NCI-H460 (cell line): ENCODE measurements around the gene MEA1. TPM values are rescaled to one million over a fixed set of nuclear protein-coding genes. Genes with fewer than 3 reads are reported as not detected.

Source experiments
- DNase-seq: peaks from one replicate; pipeline ENCODE4 v3.0.0-alpha.2; 2016; ENCODE audit warnings: low read depth; ENCODE audit errors: extremely low read depth
- total RNA-seq: library from RNA; depleted of rRNA; stranded (reverse); fragments of >200 nt; shearing (Covaris generic); gene quantifications from 2 replicates; pipeline ENCODE4 v1.2.3, GENCODE V29; 2014; rRNA removed

The MEA1 gene
- total RNA-seq, 1 experiment from 2014 or later, result 38.0 TPM

GRCh38 chr6:42978487-42978838 is 35.3 kb downstream of the MEA1 start:
- DNase-seq, result no peak

- DNase-seq, result no peak
These were observed 38.7 kb downstream of the MEA1 start for GRCh38 chr6:42974919-42975505.

DNA sequence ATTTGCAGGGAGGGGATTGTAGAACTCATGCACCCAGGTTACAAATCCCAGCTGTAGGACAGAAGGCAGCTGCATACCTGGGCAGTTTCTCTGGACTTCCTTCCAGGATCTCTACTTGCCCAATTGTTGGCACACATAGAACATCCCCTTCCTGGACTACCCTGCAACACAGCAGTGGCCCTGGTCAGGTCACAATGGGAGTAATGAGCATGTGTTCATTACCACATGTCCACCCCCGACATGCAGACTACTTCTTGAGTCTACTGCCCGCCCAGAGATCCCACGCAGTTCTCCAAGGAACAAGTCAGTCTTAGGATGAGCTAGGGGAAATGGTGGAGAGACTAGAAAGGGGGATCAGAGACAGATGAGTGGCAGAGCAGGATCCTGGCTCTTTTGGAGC is 39.8 kb downstream of the MEA1 start:
- no peak for DNase-seq

- no peak for DNase-seq
These were observed 41.9 kb downstream of the MEA1 start for GRCh38 chr6:42971746-42972327.

DNA sequence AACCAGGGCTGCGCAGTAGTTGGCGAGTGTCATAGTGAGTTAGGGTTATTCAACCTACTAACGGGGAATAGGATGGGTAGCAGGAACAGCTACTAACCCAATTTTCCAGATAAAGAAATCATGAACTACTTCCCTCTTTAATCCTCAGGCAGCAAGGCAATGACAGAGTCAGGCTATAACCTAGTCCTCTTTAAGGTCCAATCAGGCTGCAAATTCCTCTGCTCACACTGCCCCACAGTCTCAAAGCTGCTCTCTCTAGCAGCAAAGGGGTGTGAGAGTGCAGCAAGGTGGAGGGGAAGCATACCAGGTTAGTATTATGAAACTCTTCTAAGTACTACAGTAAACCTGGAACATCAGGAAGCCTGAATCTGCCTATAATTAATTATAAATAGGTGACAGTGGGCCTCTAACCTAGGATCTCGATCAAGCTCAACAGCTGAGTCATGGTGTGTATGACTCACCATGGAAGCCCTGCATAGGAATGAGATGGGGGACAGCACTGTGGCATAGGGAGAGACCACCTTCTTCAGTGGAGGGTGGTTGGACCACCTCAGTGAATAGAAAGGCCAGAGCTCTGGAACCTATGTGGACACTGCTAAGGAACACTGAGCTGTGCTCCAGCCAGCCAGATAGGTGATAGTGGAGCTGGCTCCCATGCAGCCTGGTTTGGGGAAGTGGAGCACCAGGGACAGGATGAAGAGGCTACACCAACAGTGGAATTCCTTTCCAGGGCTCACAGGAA is 42.7 kb downstream of the MEA1 start:
- no peak for DNase-seq

GRCh38 chr6:42969934-42970333 is 43.8 kb downstream of the MEA1 start:
- no peak for DNase-seq

GRCh38 chr6:42969431-42969830 is 44.3 kb downstream of the MEA1 start:
- DNase-seq, result no peak

DNA sequence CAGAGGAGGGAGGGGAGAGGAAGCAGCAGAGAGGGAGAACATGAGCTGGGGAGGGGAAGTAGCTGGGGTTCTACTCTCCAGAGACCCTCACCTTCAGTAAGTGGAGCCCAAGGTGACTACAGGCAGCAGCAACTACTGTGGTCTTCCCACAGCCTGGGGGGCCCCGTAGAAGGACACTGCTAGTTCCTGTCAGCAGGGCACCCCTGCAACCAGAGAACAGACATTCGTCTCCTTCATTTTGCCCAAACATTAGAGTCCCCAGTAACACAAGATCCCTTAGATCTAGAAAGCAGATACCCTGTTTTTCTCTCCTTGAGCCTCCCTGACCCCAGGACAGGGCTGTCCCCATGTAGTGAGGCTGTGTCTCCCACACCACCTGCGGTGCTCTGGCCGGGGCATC is 45.0 kb downstream of the MEA1 start:
- no peak for DNase-seq

- no peak for DNase-seq
These were observed 45.5 kb downstream of the MEA1 start for GRCh38 chr6:42968126-42968701.

DNA sequence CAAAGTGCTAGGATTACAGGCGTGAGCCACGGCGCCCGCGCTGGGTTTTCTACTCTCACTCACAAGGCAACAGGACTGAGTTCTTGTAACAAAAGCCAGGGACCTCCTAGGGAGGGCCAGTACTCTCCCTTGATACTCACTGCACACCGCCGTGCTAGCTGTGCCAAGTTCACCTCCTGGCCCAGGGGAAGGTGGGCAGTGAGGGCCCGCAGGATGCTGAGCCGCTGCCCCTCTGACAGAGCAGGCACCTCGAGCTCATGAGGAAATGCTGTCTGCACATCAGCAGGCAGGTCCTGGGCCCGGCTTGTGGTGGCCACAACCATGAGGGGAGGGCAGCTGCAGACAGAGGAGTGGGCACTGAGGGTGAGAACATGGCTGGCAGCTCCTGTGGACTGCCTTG is 46.5 kb downstream of the MEA1 start:
- no peak for DNase-seq

- DNase-seq, result no peak
These were observed 47.2 kb downstream of the MEA1 start for GRCh38 chr6:42966571-42966970.

GRCh38 chr6:42963855-42964605 is 49.7 kb downstream of the MEA1 start:
- no peak for DNase-seq

GRCh38 chr6:42963179-42963854 is 50.4 kb downstream of the MEA1 start:
- DNase-seq, result no peak

DNA sequence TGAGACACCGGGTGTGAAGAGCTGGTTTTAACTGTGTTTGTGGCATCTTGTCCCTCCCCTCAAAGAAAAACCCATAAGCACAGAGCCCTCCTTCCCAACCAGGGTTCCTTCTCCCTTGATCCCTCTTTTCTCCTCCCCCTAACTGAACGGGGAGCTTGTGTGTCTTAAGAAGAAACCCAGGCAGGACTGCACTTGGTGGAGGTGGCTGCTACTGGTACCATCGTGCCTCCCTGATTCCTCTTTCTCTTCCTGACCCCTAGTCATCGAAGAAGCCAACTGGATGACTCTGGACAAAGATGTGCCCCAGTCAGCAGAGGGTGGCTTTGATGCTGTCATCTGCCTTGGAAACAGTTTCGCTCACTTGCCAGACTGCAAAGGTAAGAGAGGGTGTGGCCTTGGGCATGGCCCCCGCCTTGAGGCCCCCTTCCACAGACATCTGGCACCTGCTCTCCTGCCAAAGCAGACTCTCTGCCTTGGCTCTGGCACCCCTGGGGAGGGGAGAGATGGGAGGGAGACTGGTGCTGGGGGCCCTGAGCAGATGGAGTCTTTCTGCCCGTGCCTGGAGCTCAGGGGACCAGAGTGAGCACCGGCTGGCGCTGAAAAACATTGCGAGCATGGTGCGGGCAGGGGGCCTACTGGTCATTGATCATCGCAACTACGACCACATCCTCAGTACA is 51.1 kb downstream of the MEA1 start:
- DNase-seq, result no peak

DNA sequence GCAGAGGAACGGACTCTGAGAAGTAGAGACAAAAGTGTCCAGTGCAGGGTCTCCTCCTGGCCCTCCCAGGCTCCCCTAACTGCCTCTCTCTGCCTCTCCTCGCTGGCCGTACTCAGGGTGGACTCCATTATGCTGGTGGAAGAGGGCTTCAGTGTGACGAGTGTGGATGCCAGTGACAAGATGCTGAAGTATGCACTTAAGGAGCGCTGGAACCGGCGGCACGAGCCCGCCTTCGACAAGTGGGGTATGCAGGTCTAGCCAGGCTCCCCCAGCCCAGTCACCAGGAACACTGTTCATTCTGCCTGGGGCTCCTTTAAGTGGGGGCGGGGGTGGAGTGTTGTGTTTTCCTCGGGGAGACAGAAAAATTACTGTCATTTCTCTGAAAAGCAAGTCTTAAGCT is 51.6 kb downstream of the MEA1 start:
- no peak for DNase-seq

Other genes starting within 250 kb of the MEA1 start
- 7.1 and 7.3 TPM in 2 replicates for gene BICRAL, start 231.9 kb downstream of the MEA1 start, total RNA-seq
- 156 and 159 TPM in 2 replicates for gene RPL7L1, start 134.3 kb downstream of the MEA1 start, total RNA-seq
- gene PTCRA, start 97.9 kb downstream of the MEA1 start, total RNA-seq, result not detected in 2 replicates
- 25.7 and 29.8 TPM in 2 replicates for gene CNPY3, start 84.5 kb downstream of the MEA1 start, total RNA-seq
- not detected in 2 replicates for gene GNMT, start 53.2 kb downstream of the MEA1 start, total RNA-seq
- 22.2 and 22.4 TPM in 2 replicates for gene PEX6, start 34.8 kb downstream of the MEA1 start, total RNA-seq
- 34.8 and 35.7 TPM in 2 replicates for gene PPP2R5D, start 29.4 kb downstream of the MEA1 start, total RNA-seq
- gene KLHDC3, start 303 bp upstream of the MEA1 start, total RNA-seq, result 30.6 and 32.4 TPM in 2 replicates
- 45.6 and 53.3 TPM in 2 replicates for gene RRP36, start 7.7 kb upstream of the MEA1 start, total RNA-seq
- 7.0 and 8.2 TPM in 2 replicates for gene CUL7, start 39.9 kb upstream of the MEA1 start, total RNA-seq
- gene MRPL2, start 45.5 kb upstream of the MEA1 start, total RNA-seq, result 24.6 and 38.1 TPM in 2 replicates
- gene KLC4, start 45.7 kb upstream of the MEA1 start, total RNA-seq, result 9.6 and 10.1 TPM in 2 replicates
- 1.2 and 1.3 TPM in 2 replicates for gene PTK7, start 62.4 kb upstream of the MEA1 start, total RNA-seq
- gene SRF, start 157.3 kb upstream of the MEA1 start, total RNA-seq, result 16.4 and 21.1 TPM in 2 replicates
- gene CUL9, start 168.2 kb upstream of the MEA1 start, total RNA-seq, result 16.4 and 20.8 TPM in 2 replicates
- 105 and 114 TPM in 2 replicates for gene DNPH1, start 215.5 kb upstream of the MEA1 start, total RNA-seq
- not detected in 2 replicates for gene TTBK1, start 229.5 kb upstream of the MEA1 start, total RNA-seq